ENCODE results near the gene UXT. TPM values are rescaled to one million over a fixed set of nuclear protein-coding genes. Genes with fewer than 3 reads are reported as not detected.
A peak's percentile ranks its signal among the peaks of the same experiment; 100 is the strongest.

UXT gene, protein sequence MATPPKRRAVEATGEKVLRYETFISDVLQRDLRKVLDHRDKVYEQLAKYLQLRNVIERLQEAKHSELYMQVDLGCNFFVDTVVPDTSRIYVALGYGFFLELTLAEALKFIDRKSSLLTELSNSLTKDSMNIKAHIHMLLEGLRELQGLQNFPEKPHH
- 169 and 205 TPM in 2 replicates for polyA plus RNA-seq (2012; rRNA removed)
- 201 and 204 TPM in 2 replicates for polyA plus RNA-seq (2012; cell fraction: cytosol; rRNA removed)
- 85.0 and 91.8 TPM in 2 replicates for polyA plus RNA-seq (2012; cell fraction: nucleus; rRNA removed)

DNA sequence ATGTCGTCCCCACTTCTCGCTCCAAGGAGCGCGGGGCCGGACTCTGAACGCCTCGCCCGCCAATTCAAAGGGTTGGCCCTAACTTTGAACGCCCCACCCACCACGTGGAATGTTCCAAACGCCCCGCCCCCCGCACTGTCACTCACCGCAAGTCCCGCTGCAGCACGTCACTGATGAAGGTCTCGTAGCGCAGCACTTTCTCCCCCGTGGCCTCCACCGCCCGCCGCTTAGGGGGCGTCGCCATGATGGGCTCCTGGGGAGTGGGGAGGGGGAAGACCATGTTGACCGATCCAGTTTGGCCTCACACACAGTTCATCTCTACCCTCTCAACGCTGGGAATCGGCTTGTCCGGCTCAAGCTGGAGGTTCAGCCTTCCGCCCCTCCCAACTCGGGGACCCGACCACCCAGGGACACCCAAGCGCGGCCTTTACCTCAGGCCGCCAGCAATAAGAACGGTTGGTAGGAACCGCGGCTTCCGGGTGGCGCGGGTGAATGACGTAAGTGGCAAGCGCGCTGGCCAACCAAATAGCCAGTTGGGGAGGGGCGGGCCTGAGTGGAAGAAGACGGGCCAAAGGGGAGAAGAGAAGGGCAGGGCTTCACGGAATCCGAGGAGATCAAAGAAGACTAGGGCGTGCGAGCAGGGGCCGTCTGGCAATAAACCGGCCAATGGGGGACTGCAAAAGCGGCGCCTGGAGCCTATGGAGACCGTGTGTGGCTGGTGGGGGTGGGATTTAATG lies at the start of gene UXT:
Gene UXT, minus strand, starts transcription at position 497 of the 737 bp plus-strand sequence. Its CDS starts 253 bp downstream, at position 244.
- Histone ChIP-seq H3K27ac (ENCODE audit: low read depth in 2 of 2, low read length in 1 of 2) (peak within 1 kb of the TSS; percentile 80 to 96), H3K79me2 (ENCODE audit: insufficient read depth) (peaks cover 7% of the 10 kb centered on the region; the same call in 1 of the 2 replicates), H3K9ac (peak within 1 kb of the TSS; percentile 87), H4K20me1 (ENCODE audit: insufficient read depth) (no peaks in the 10 kb centered on the region), H3K4me2 (peak within 1 kb of the TSS; percentile 62), H3F3A (replicated peaks; ENCODE audit: insufficient read depth) (peaks cover 9% of the 10 kb centered on the region), H3K9me2 (no peaks in the 10 kb centered on the region), H3K27me3 (ENCODE audit: insufficient read depth) (no peaks in the 10 kb centered on the region; the same call in 1 of the 2 replicates), H3K4me1 (ENCODE audit: control insufficient read depth in 1 of 2, insufficient read depth in 2 of 2, low read depth in 1 of 2, low read length in 1 of 2) (0 out of 4 replicates have a peak, but pooled peaks cover 0 to 5% of the 10 kb centered on the region in 2 experiments), H3K4me3 (ENCODE audit: low read depth in 2 of 2, low read length in 1 of 2) (peak within 1 kb of the TSS; percentile 48 to 61), H2AFZ (ENCODE audit: low read depth) (peak within 1 kb of the TSS; percentile 69), H3K36me3 (replicated peaks in 1 of 2; ENCODE audit: control insufficient read depth in 1 of 2, insufficient read depth in 2 of 2, low read length in 1 of 2) (peaks cover 1 to 7% of the 10 kb centered on the region in 2 experiments), H3K9me3 (no peaks in the 10 kb centered on the region)
- 20% methylated on average over 51 of the region's 54 CpGs for WGBS (ENCODE audit: low lambda C conversion rate)
- TF ChIP-seq CHD2 (IDR thresholded peaks at IDR 0.05; ENCODE audit: low read length, partially characterized antibody), result no peak
- TF ChIP-seq FOSL2 (IDR thresholded peaks at IDR 0.05; ENCODE audit: borderline replicate concordance, low read depth), result no peak
- TF ChIP-seq GABPA (IDR thresholded peaks at IDR 0.05; ENCODE audit: low read depth), result peak; percentile 50; the same call in 1 of the 2 replicates
- no peak for TF ChIP-seq EZH2phosphoT487 (IDR thresholded peaks at IDR 0.05; ENCODE audit: borderline replicate concordance, low read depth)
- no peak for TF ChIP-seq FOXM1 (IDR thresholded peaks at IDR 0.05; ENCODE audit: low read depth)
- TF ChIP-seq TAF1 (IDR thresholded peaks at IDR 0.05; ENCODE audit: borderline replicate concordance, low read depth, low read length), result peak; percentile 20; the same call in 1 of the 2 replicates
- no peak for TF ChIP-seq SIN3A (IDR thresholded peaks at IDR 0.05; ENCODE audit: borderline replicate concordance, low read depth, low read length)
- TF ChIP-seq TCF12 (IDR thresholded peaks at IDR 0.05), result no peak
- TF ChIP-seq TEAD4 (IDR thresholded peaks at IDR 0.05; ENCODE audit: borderline replicate concordance, insufficient read depth), result no peak
- TF ChIP-seq, protein P1, sequence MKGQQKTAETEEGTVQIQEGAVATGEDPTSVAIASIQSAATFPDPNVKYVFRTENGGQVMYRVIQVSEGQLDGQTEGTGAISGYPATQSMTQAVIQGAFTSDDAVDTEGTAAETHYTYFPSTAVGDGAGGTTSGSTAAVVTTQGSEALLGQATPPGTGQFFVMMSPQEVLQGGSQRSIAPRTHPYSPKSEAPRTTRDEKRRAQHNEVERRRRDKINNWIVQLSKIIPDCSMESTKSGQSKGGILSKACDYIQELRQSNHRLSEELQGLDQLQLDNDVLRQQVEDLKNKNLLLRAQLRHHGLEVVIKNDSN (IDR thresholded peaks at IDR 0.05; ENCODE audit: borderline replicate concordance, low read depth), result no peak
- peak; percentile 75; the same call in 1 of the 2 replicates for TF ChIP-seq YY1 (IDR thresholded peaks at IDR 0.05; ENCODE audit: low read depth)
- TF ChIP-seq, protein P2, sequence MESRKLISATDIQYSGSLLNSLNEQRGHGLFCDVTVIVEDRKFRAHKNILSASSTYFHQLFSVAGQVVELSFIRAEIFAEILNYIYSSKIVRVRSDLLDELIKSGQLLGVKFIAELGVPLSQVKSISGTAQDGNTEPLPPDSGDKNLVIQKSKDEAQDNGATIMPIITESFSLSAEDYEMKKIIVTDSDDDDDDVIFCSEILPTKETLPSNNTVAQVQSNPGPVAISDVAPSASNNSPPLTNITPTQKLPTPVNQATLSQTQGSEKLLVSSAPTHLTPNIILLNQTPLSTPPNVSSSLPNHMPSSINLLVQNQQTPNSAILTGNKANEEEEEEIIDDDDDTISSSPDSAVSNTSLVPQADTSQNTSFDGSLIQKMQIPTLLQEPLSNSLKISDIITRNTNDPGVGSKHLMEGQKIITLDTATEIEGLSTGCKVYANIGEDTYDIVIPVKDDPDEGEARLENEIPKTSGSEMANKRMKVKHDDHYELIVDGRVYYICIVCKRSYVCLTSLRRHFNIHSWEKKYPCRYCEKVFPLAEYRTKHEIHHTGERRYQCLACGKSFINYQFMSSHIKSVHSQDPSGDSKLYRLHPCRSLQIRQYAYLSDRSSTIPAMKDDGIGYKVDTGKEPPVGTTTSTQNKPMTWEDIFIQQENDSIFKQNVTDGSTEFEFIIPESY (IDR thresholded peaks at IDR 0.05; ENCODE audit: borderline replicate concordance, low read depth), result peak; percentile 56; the same call in 1 of the 2 replicates
- TF ChIP-seq MXI1 (IDR thresholded peaks at IDR 0.05; ENCODE audit: low read depth, low read length), result peak; percentile 88
- TF ChIP-seq ELF1 (IDR thresholded peaks at IDR 0.05), result peak; percentile 97
- TF ChIP-seq, protein P3, sequence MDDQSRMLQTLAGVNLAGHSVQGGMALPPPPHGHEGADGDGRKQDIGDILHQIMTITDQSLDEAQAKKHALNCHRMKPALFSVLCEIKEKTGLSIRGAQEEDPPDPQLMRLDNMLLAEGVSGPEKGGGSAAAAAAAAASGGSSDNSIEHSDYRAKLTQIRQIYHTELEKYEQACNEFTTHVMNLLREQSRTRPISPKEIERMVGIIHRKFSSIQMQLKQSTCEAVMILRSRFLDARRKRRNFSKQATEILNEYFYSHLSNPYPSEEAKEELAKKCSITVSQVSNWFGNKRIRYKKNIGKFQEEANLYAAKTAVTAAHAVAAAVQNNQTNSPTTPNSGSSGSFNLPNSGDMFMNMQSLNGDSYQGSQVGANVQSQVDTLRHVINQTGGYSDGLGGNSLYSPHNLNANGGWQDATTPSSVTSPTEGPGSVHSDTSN (IDR thresholded peaks at IDR 0.05), result peak; percentile 87
- peak; percentile 31; the same call in 1 of the 2 replicates for TF ChIP-seq POLR2AphosphoS5 (IDR thresholded peaks at IDR 0.05; ENCODE audit: low read depth, low read length)
- TF ChIP-seq MAX (IDR thresholded peaks at IDR 0.05; ENCODE audit: low read depth), result peak; percentile 52; the same call in 1 of the 2 replicates
- TF ChIP-seq EP300 (IDR thresholded peaks at IDR 0.05; ENCODE audit: borderline replicate concordance in 1 of 2, low read depth in 1 of 2, low read length in 1 of 2), result no peak
- TF ChIP-seq, protein P4, sequence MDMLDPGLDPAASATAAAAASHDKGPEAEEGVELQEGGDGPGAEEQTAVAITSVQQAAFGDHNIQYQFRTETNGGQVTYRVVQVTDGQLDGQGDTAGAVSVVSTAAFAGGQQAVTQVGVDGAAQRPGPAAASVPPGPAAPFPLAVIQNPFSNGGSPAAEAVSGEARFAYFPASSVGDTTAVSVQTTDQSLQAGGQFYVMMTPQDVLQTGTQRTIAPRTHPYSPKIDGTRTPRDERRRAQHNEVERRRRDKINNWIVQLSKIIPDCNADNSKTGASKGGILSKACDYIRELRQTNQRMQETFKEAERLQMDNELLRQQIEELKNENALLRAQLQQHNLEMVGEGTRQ (IDR thresholded peaks at IDR 0.05; ENCODE audit: borderline replicate concordance, low read depth, low read length), result no peak
- no peak for TF ChIP-seq REST (IDR thresholded peaks at IDR 0.05; ENCODE audit: low read depth, low read length)
- TF ChIP-seq JUND (IDR thresholded peaks at IDR 0.05), result no peak
- no peak for TF ChIP-seq NRF1 (IDR thresholded peaks at IDR 0.05; ENCODE audit: low read depth, low read length)
- ChIA-PET POLR2A (no interaction called here), CTCF (no interaction called here)
- DNase-seq, result peak; percentile 83

Measured in SK-N-SH (cell line).